Kidney (tissue), 14 donors: ENCODE results near the gene HSPB7. TPM values are rescaled to one million over a fixed set of nuclear protein-coding genes. Genes with fewer than 3 reads are reported as not detected.

ENCODE experiments used
- DNase-seq, 5 donors: peaks; one replicate each; pipeline ENCODE4 v3.0.0-alpha.2; 2013 to 2020
- FAIRE-seq: peaks from 2 replicates; lab custom pipeline; 2012; peaks lifted over from hg19 to GRCh38; lab: Jason Lieb, UNC
- H3K27ac ChIP-seq, 2 donors: one replicate each; pipeline ENCODE4 v1.7.0; 2013; ENCODE audit warnings: low read depth in 2 of 2, low read length in 2 of 2, inconsistent platforms in 1 of 2
- H3K27me3 ChIP-seq: one replicate; pipeline ENCODE4 v1.7.1; 2013; ENCODE audit warnings: low read length, inconsistent platforms; ENCODE audit not compliant: control insufficient read depth, insufficient read depth
- H3K36me3 ChIP-seq, 3 donors: one replicate each; pipeline versions ENCODE4 v1.7.0 to v1.7.1; 2013; ENCODE audit warnings: low read length in 3 of 3, control low read depth in 1 of 3, inconsistent platforms in 1 of 3; ENCODE audit not compliant: insufficient read depth in 3 of 3, control insufficient read depth in 2 of 3
- H3K4me1 ChIP-seq, 3 donors: one replicate each; pipeline versions ENCODE4 v1.7.0 to v1.7.1; 2013; ENCODE audit warnings: low read length in 3 of 3, inconsistent platforms in 1 of 3, low read depth in 1 of 3; ENCODE audit not compliant: control insufficient read depth in 2 of 3, insufficient read depth in 2 of 3
- H3K4me3 ChIP-seq, 3 donors: one replicate each; pipeline versions ENCODE4 v1.7.0 to v1.8.1; 2013; ENCODE audit warnings: low read length in 3 of 3, control low read depth in 1 of 3, inconsistent platforms in 1 of 3
- H3K9ac ChIP-seq, 3 donors: one replicate each; pipeline versions ENCODE4 v1.7.0 to v1.7.1; 2013; ENCODE audit warnings: low read length in 3 of 3, control low read depth in 1 of 3, inconsistent platforms in 1 of 3
- H3K9me3 ChIP-seq, 3 donors: one replicate each; pipeline versions ENCODE4 v1.7.0 to v1.7.1; 2013; ENCODE audit warnings: low read length in 3 of 3, control low read depth in 1 of 3, inconsistent platforms in 1 of 3; ENCODE audit not compliant: control insufficient read depth in 2 of 3, insufficient read depth in 1 of 3
- CTCF ChIP-seq: IDR thresholded peaks from 3 replicates; pipeline ENCODE4 v1.5.1; 2012; ENCODE audit warnings: mild to moderate bottlenecking, moderate library complexity, borderline replicate concordance; ENCODE audit not compliant: insufficient read depth; ENCODE audit errors: extremely low read depth
- intact Hi-C: fragments of 100-400 bp; cut with DNase I; formaldehyde crosslinking; loops from one replicate; pipeline ENCODE4 v1.11.1; 2022
- polyA plus RNA-seq: library from polyadenylated mRNA; stranded (reverse); fragments of 350-450 nt; fragmentation: Illumina TruSeq; extraction: RNeasy Lipid Tissue Mini Kit (QIAGEN cat#74804); gene quantifications from one replicate; pipeline ENCODE4 v1.2.3, GENCODE V29; 2014; ENCODE audit warnings: low read depth, low replicate concordance; ENCODE audit not compliant: insufficient read depth
- total RNA-seq: library from RNA; stranded (reverse); fragmentation: NEBNext Ultra II Directional; extraction: Animal tissue kit (Norgen Biotek cat#: 25700); gene quantifications from one replicate; pipeline ENCODE4 v1.2.1, GENCODE V29; 2021
- donor health status: control.
- donor health status: control.
- donor health status: control.
- donor health status: control.
- donor health status: control.
- donor health status: DM: yes; HTN: yes; CAD: no.
- donor health status: Normal renal cell carcinoma (clear cell type).

The HSPB7 gene
- total and polyA plus RNA-seq, 2 donors from 2014 or later: 17.0 to 29.1 TPM

- Histone ChIP-seq H3K4me3 (no peak overlapping the region), H3K9ac (no peak overlapping the region), H3K27me3 (no peaks in the 10 kb centered on the region), H3K27ac (no peak overlapping the region), H3K9me3 (no peaks in the 10 kb centered on the region), H3K4me1 (no peaks in the 10 kb centered on the region), H3K36me3 (no peaks in the 10 kb centered on the region)
- FAIRE-seq (no peak), DNase-seq (peak in 3 of 5 donors; percentile 41 to 86 (median 42))
- intact Hi-C loops: loop anchor here (5.0 kb wide), 1 partner anchor 177 kb away; no protein-coding TSS in a partner anchor
- TF ChIP-seq CTCF: peak; percentile 78
Measured at GRCh38 chr1:15994590-15995351, 23.1 kb downstream of the HSPB7 start.

- FAIRE-seq (no peak), DNase-seq (no peak)
- H3K27me3 ChIP-seq: no peaks in the 10 kb centered on the region
- H3K9ac ChIP-seq: no peak overlapping the region
- H3K27ac ChIP-seq: no peak overlapping the region
- no peak for TF ChIP-seq CTCF
- no peaks in the 10 kb centered on the region for H3K36me3 ChIP-seq
- no peaks in the 10 kb centered on the region for H3K9me3 ChIP-seq
- H3K4me1 ChIP-seq: no peaks in the 10 kb centered on the region
- no peak overlapping the region for H3K4me3 ChIP-seq
- intact Hi-C loops: loop anchor here (5.0 kb wide), 1 partner anchor 177 kb away; no protein-coding TSS in a partner anchor
Measured at GRCh38 chr1:15994081-15994480, 23.8 kb downstream of the HSPB7 start.

- FAIRE-seq (no peak), DNase-seq (no peak)
- no peaks in the 10 kb centered on the region for H3K9me3 ChIP-seq
- H3K4me1 ChIP-seq: no peaks in the 10 kb centered on the region
- H3K9ac ChIP-seq: no peak overlapping the region
- H3K27me3 ChIP-seq: no peaks in the 10 kb centered on the region
- no peak overlapping the region for H3K4me3 ChIP-seq
- no peak for TF ChIP-seq CTCF
- no peak overlapping the region for H3K27ac ChIP-seq
- intact Hi-C loops: loop anchor here (5.0 kb wide), 1 partner anchor 176 kb away; no protein-coding TSS in a partner anchor
- H3K36me3 ChIP-seq: no peaks in the 10 kb centered on the region
Measured at GRCh38 chr1:15993666-15994065, 24.2 kb downstream of the HSPB7 start.
